HepG2 (cell line): Measurements from ENCODE around the gene ZNF624. TPM values are rescaled to one million over a fixed set of nuclear protein-coding genes. Genes with fewer than 3 reads are reported as not detected.

Experiments
- DR1 ChIP-seq: sonication (generic); formaldehyde crosslinking; IDR thresholded peaks from 2 replicates; pipeline ENCODE4 v1.8.0; 2021; ENCODE audit warnings: mild to moderate bottlenecking, missing genetic modification reagents, inconsistent platforms
- JUN ChIP-seq: sonication (generic); formaldehyde crosslinking; IDR thresholded peaks from 2 replicates; pipeline ENCODE4 v1.4.0; 2020; ENCODE audit warnings: mild to moderate bottlenecking, missing genetic modification reagents
- KDM2A ChIP-seq: sonication (generic); formaldehyde crosslinking; IDR thresholded peaks from 2 replicates; pipeline ENCODE4 v1.4.0; 2020; ENCODE audit warnings: low read depth, missing genetic modification reagents, borderline replicate concordance
- MAZ ChIP-seq, 2 experiments: sonication (generic) in 1 of 2; formaldehyde crosslinking in 1 of 2; IDR thresholded peaks; 2 replicates each; pipeline versions ENCODE4 v1.5.0 to v1.6.1; 2012 to 2020; ENCODE audit warnings: low read depth in 2 of 2, mild to moderate bottlenecking in 2 of 2, borderline replicate concordance in 1 of 2, improper control_type of control experiment in 1 of 2, low read length in 1 of 2, missing genetic modification reagents in 1 of 2, moderate library complexity in 1 of 2
- POLR2A ChIP-seq, 2 experiments: IDR thresholded peaks; 2 replicates each; pipeline ENCODE4 v1.6.1; 2011; ENCODE audit warnings: low read depth in 2 of 2, low read length in 2 of 2, mild to moderate bottlenecking in 1 of 2, moderate library complexity in 1 of 2; ENCODE audit not compliant: insufficient read depth in 1 of 2
- SNAPC2 ChIP-seq: sonication (generic); formaldehyde crosslinking; IDR thresholded peaks from 2 replicates; pipeline ENCODE4 v1.8.1; 2022; ENCODE audit warnings: mild to moderate bottlenecking, missing genetic modification reagents
- ZBTB1 ChIP-seq: sonication (generic); formaldehyde crosslinking; IDR thresholded peaks from 2 replicates; pipeline ENCODE4 v1.4.0; 2020; ENCODE audit warnings: missing genetic modification reagents, borderline replicate concordance
- ZFP37 ChIP-seq: sonication (generic); formaldehyde crosslinking; IDR thresholded peaks from 2 replicates; pipeline ENCODE4 v1.4.0; 2020; ENCODE audit warnings: missing genetic modification reagents, borderline replicate concordance
- ZNF549 ChIP-seq: sonication (generic); formaldehyde crosslinking; IDR thresholded peaks from 2 replicates; pipeline ENCODE4 v1.5.0; 2020; ENCODE audit warnings: missing genetic modification reagents
- ZNF558 ChIP-seq: sonication (generic); formaldehyde crosslinking; IDR thresholded peaks from 2 replicates; pipeline ENCODE4 v1.9.0; 2022; ENCODE audit warnings: mild to moderate bottlenecking, missing genetic modification reagents, borderline replicate concordance
- ZNF761 ChIP-seq: sonication (generic); formaldehyde crosslinking; conservative IDR thresholded peaks from 2 replicates; pipeline ENCODE4 v1.4.0; 2020; ENCODE audit warnings: mild to moderate bottlenecking, missing genetic modification reagents
- ZSCAN20 ChIP-seq: sonication (generic); formaldehyde crosslinking; IDR thresholded peaks from 2 replicates; pipeline ENCODE4 v1.4.0; 2020; ENCODE audit warnings: missing genetic modification reagents, mild to moderate bottlenecking, borderline replicate concordance
- polyA plus RNA-seq, 8 experiments: library from polyadenylated mRNA; depleted of rRNA in 3 of 8; stranded (reverse) in 7 of 8; unstranded in 1 of 8; fragments of >200 nt; fragmentation: Illumina TruSeq in 4 of 8; extraction: Trizol in 4 of 8; gene quantifications; 2 replicates each; pipeline versions ENCODE4 v1.2.1 to v1.2.3, GENCODE V29; 2011 to 2016; ENCODE audit warnings: low read depth in 4 of 8, missing spikeins in 1 of 8, mixed read lengths in 1 of 8; ENCODE audit not compliant: insufficient read depth in 1 of 8
- total RNA-seq, 5 experiments: library from RNA; depleted of rRNA; stranded (reverse); fragments of >200 nt; fragmentation: Illumina TruSeq; extraction: Trizol; gene quantifications; 2 replicates each; pipeline ENCODE4 v1.2.3, GENCODE V29; 2016; ENCODE audit warnings: low read depth in 1 of 5
- TF ChIP-seq, protein P1 (sequence below): sonication (generic); formaldehyde crosslinking; IDR thresholded peaks from 2 replicates; pipeline ENCODE4 v1.8.0; 2022; ENCODE audit warnings: mild to moderate bottlenecking, missing genetic modification reagents
- TF ChIP-seq, protein P2 (sequence below), 2 experiments: sonication (generic) in 1 of 2; formaldehyde crosslinking in 1 of 2; IDR thresholded peaks; 2 replicates each; pipeline versions ENCODE4 v1.4.0 to v1.6.1; 2016 to 2020; ENCODE audit warnings: borderline replicate concordance in 1 of 2, low read depth in 1 of 2, mild to moderate bottlenecking in 1 of 2, missing genetic modification reagents in 1 of 2
- TF ChIP-seq, protein P3 (sequence below): sonication (generic); formaldehyde crosslinking; IDR thresholded peaks from 2 replicates; pipeline ENCODE4 v1.8.0; 2022; ENCODE audit warnings: missing genetic modification reagents, mild to moderate bottlenecking, inconsistent platforms, borderline replicate concordance
- TF ChIP-seq, protein P4 (sequence below): sonication (generic); formaldehyde crosslinking; IDR thresholded peaks from 2 replicates; pipeline ENCODE4 v1.5.0; 2020; ENCODE audit warnings: mild to moderate bottlenecking, missing genetic modification reagents, moderate library complexity
- TF ChIP-seq, protein P5 (sequence below): IDR thresholded peaks from 2 replicates; pipeline ENCODE4 v1.6.1; 2016; ENCODE audit warnings: mild to moderate bottlenecking

ZNF624 gene
- total and polyA plus RNA-seq, 2 of the 13 experiments (the other 11 are each of a cell fraction or from before 2014, with no cell fraction given) = 0.75 to 3.5 TPM

DNA sequence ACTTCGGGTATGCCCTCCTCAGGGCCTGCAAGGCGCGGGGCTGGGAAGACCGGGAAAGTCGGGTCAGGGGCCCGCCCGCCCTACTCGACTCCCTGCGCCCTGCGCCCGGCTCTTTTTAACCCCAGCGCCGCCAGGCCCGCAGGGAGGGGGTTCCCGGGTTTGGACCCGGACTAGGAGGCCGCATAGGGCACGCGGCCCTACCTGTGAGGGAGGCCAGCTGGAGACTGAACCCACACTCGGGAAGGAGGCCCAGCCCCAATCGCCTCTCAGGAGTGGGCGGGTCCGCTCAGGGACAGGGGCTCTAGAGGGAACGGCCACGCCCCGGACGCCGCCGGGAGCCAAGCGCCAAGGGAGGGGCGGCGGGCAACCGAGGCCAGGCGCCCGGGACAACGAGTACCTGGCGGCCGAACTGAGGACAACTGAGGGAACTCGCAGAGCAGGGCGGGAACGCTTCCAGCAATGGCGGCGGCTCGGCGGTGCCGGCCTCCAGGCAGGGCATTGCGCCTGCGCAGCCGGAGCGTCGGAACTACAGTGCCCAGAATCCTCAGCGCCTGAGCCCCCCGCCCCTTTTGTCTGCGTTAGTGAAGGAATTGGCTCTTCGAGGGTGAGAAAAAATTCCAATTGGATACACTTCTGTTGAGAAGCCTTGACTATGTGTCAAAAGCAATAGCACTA is at the start of gene ZNF624 (continued):
- TF ChIP-seq ZFP37 (CRISPR knock-in tag) (0 out of 2 replicates have a peak, but pooled peaks have one; percentile 18), ZNF558 (CRISPR knock-in tag) (no peak; the same call in 1 of the 2 replicates), ZNF549 (CRISPR knock-in tag) (0 out of 2 replicates have a peak, but pooled peaks have one; percentile 60), ZNF761 (CRISPR knock-in tag) (0 out of 2 replicates have a peak, but pooled peaks have one; percentile 72), ZBTB1 (CRISPR knock-in tag) (no peak), POLR2A (IDR thresholded peaks at IDR 0.05; ENCODE audit: insufficient read depth in 1 of 2, low read depth in 2 of 2, low read length in 2 of 2) (peak; percentile 60 to 85), DR1 (CRISPR knock-in tag) (peak; percentile 59), SNAPC2 (CRISPR knock-in tag) (peak; percentile 83; the same call in 1 of the 2 replicates), ZSCAN20 (peak; percentile 93; the same call in 1 of the 2 replicates), JUN (CRISPR knock-in tag) (no peak), KDM2A (CRISPR knock-in tag) (peak; percentile 80; the same call in 1 of the 2 replicates), MAZ (IDR thresholded peaks at IDR 0.05; ENCODE audit: borderline replicate concordance, low read depth, low read length) (peak; percentile 85), MAZ (CRISPR knock-in tag; IDR thresholded peaks at IDR 0.05; ENCODE audit: low read depth) (peak; percentile 89)
- TF ChIP-seq, protein P1, sequence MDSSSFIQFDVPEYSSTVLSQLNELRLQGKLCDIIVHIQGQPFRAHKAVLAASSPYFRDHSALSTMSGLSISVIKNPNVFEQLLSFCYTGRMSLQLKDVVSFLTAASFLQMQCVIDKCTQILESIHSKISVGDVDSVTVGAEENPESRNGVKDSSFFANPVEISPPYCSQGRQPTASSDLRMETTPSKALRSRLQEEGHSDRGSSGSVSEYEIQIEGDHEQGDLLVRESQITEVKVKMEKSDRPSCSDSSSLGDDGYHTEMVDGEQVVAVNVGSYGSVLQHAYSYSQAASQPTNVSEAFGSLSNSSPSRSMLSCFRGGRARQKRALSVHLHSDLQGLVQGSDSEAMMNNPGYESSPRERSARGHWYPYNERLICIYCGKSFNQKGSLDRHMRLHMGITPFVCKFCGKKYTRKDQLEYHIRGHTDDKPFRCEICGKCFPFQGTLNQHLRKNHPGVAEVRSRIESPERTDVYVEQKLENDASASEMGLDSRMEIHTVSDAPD (CRISPR knock-in tag) = 0 out of 2 replicates have a peak, but pooled peaks have one; percentile 27
- TF ChIP-seq, protein P2, sequence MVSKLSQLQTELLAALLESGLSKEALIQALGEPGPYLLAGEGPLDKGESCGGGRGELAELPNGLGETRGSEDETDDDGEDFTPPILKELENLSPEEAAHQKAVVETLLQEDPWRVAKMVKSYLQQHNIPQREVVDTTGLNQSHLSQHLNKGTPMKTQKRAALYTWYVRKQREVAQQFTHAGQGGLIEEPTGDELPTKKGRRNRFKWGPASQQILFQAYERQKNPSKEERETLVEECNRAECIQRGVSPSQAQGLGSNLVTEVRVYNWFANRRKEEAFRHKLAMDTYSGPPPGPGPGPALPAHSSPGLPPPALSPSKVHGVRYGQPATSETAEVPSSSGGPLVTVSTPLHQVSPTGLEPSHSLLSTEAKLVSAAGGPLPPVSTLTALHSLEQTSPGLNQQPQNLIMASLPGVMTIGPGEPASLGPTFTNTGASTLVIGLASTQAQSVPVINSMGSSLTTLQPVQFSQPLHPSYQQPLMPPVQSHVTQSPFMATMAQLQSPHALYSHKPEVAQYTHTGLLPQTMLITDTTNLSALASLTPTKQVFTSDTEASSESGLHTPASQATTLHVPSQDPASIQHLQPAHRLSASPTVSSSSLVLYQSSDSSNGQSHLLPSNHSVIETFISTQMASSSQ (IDR thresholded peaks at IDR 0.05; ENCODE audit: low read depth) = no peak
- TF ChIP-seq, protein P2 (CRISPR knock-in tag; IDR thresholded peaks at IDR 0.05; ENCODE audit: borderline replicate concordance) = peak; percentile 61
- TF ChIP-seq, protein P3, sequence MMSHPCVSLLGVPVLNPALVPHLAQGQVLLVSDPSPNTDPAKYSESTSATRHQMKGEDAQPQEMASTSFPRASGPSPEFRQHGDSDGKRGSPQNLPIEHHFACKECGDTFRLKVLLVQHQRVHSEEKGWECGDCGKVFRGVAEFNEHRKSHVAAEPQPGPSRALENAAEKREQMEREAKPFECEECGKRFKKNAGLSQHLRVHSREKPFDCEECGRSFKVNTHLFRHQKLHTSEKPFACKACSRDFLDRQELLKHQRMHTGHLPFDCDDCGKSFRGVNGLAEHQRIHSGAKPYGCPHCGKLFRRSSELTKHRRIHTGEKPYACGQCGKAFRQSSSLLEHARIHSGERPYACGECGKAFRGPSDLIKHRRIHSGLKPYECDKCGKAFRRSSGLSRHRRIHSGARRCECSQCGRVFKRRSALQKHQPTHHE (CRISPR knock-in tag) = peak; percentile 80; the same call in 1 of the 2 replicates
- TF ChIP-seq, protein P4, sequence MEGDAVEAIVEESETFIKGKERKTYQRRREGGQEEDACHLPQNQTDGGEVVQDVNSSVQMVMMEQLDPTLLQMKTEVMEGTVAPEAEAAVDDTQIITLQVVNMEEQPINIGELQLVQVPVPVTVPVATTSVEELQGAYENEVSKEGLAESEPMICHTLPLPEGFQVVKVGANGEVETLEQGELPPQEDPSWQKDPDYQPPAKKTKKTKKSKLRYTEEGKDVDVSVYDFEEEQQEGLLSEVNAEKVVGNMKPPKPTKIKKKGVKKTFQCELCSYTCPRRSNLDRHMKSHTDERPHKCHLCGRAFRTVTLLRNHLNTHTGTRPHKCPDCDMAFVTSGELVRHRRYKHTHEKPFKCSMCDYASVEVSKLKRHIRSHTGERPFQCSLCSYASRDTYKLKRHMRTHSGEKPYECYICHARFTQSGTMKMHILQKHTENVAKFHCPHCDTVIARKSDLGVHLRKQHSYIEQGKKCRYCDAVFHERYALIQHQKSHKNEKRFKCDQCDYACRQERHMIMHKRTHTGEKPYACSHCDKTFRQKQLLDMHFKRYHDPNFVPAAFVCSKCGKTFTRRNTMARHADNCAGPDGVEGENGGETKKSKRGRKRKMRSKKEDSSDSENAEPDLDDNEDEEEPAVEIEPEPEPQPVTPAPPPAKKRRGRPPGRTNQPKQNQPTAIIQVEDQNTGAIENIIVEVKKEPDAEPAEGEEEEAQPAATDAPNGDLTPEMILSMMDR (CRISPR knock-in tag) = peak; percentile 18; the same call in 1 of the 2 replicates
- TF ChIP-seq, protein P5, sequence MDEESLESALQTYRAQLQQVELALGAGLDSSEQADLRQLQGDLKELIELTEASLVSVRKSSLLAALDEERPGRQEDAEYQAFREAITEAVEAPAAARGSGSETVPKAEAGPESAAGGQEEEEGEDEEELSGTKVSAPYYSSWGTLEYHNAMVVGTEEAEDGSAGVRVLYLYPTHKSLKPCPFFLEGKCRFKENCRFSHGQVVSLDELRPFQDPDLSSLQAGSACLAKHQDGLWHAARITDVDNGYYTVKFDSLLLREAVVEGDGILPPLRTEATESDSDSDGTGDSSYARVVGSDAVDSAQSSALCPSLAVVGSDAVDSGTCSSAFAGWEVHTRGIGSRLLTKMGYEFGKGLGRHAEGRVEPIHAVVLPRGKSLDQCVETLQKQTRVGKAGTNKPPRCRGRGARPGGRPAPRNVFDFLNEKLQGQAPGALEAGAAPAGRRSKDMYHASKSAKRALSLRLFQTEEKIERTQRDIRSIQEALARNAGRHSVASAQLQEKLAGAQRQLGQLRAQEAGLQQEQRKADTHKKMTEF (CRISPR knock-in tag) = peak; percentile 72
